ENCODE results near the gene MBOAT7.
"Not testable (repeated sequence)": the region's sequence is repeated elsewhere in the genome, so short reads cannot be mapped to it uniquely, and the experiment has no call there.

Gene MBOAT7

DNA sequence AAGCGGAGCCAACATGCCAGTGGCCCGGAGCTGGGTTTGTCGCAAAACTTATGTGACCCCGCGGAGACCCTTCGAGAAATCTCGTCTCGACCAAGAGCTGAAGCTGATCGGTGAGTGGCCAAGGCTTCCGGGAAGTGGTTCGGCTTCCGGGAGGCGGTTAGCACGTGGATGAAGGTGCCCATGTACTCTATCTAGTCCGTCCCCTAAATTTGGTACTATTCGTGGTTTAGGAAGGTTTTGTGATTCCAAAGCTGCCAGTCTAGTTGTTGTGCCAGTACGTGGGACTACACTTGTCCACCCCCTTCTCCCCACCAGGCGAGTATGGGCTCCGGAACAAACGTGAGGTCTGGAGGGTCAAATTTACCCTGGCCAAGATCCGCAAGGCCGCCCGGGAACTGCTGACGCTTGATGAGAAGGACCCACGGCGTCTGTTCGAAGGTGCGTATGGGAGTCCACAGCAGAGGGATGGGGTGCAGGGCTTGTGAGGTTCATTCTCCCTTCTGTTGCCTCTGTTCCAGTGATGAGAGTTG lies 11.9 kb upstream of the MBOAT7 start:
- no peak for TF ChIP-seq CTCF (IDR thresholded peaks at IDR 0.05; ENCODE audit: control extremely low read depth, extremely low read depth, low read depth, missing control alignments)
- no peak for DNase-seq (ENCODE audit: extremely low spot score)
- ChIA-PET POLR2A (interaction anchor here (0.9 to 3.8 kb wide), 4 partner anchors 10 to 64 kb away, joined by 3 to 102 read pairs (median 14); partner anchors contain the start of genes CNOT3, MBOAT7 and TSEN34), CTCF (interaction anchor here (3.0 kb wide), 1 partner anchor 31 kb away, joined by 7 read pairs; no protein-coding TSS in a partner anchor)

- ChIA-PET POLR2A (no interaction called here), CTCF (interaction anchor here (1.5 to 1.8 kb wide), 3 partner anchors 10 to 30 kb away, joined by 3 to 6 read pairs (median 4); partner anchors contain the start of gene MBOAT7)
- TF ChIP-seq CTCF (IDR thresholded peaks at IDR 0.05; ENCODE audit: control extremely low read depth, extremely low read depth, low read depth, missing control alignments) = no peak
- no peak for DNase-seq (ENCODE audit: extremely low spot score)
These were observed 10.0 kb upstream of the MBOAT7 start for GRCh38 chr19:54199401-54199800.

DNA sequence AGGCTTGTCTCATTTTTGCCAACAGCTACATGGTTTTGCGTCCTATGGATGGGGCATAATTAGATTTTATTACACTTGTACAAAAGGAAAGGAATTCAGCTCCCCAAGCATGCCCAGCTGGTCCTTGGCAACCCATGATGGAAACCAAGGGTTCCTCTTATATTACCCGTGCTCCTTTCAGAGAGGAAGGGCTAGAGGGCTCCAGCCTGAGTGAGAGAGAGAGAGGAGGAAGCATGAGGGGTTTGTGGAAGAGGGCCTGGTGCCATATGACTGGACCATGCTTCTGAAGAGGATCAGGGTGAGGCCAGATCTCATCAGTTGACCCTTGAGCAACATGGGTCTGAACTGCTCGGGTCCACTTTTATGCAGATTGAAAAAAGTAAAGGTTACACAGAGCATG lies 7.7 kb upstream of the MBOAT7 start:
- POLR2A ChIA-PET = no interaction called here

GRCh38 chr19:54196536-54196935 lies 7.2 kb upstream of the MBOAT7 start:
- DNase-seq (ENCODE audit: extremely low spot score) = no peak
- no peak for TF ChIP-seq CTCF (IDR thresholded peaks at IDR 0.05; ENCODE audit: control extremely low read depth, extremely low read depth, low read depth, missing control alignments)
- POLR2A ChIA-PET = no interaction called here
- CTCF ChIA-PET = interaction anchor here (1.2 kb wide), 1 partner anchor 11 kb away, joined by 3 read pairs; no protein-coding TSS in a partner anchor

More for the DNA sequence above, 7.7 kb upstream of the MBOAT7 start:
- no peak for DNase-seq (ENCODE audit: extremely low spot score)
- TF ChIP-seq CTCF (IDR thresholded peaks at IDR 0.05; ENCODE audit: control extremely low read depth, extremely low read depth, low read depth, missing control alignments) = no peak
- CTCF ChIA-PET = interaction anchor here (1.2 kb wide), 1 partner anchor 11 kb away, joined by 3 read pairs; no protein-coding TSS in a partner anchor

GRCh38 chr19:54194463-54194862 lies 5.1 kb upstream of the MBOAT7 start:
- POLR2A ChIA-PET; CTCF ChIA-PET; DNase-seq (ENCODE audit: extremely low spot score): not testable (repeated sequence)

DNA sequence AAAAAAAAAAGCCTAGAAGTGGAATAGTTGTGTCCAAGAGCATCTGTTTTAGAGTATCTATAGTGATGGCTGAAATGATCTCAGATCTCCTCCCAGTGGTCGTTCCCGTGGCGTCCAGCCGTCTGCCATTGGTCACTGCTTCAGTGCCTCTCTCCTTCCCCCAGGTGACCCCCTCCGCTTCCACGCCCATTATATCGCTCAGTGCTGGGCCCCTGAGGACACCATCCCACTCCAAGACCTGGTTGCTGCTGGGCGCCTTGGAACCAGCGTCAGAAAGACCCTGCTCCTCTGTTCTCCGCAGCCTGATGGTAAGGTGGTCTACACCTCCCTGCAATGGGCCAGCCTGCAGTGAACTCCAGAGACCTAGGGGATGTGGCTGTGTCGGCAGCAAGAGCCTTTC lies 3.6 kb upstream of the MBOAT7 start:
- DNase-seq (ENCODE audit: extremely low spot score) = no peak
- POLR2A ChIA-PET = interaction anchor here (2.7 to 4.4 kb wide), 2 partner anchors 9 to 15 kb away, joined by 11 to 102 read pairs; partner anchors contain the start of gene RPS9
- CTCF ChIA-PET = no interaction called here
- TF ChIP-seq CTCF (IDR thresholded peaks at IDR 0.05; ENCODE audit: control extremely low read depth, extremely low read depth, low read depth, missing control alignments) = no peak

- CTCF ChIA-PET = interaction anchor here (0.9 to 5.2 kb wide), 2 partner anchors 13 to 25 kb away, joined by 3 to 22 read pairs; no protein-coding TSS in a partner anchor
- POLR2A ChIA-PET = interaction anchor here (1.7 to 4.4 kb wide), 3 partner anchors 10 to 16 kb away, joined by 11 to 102 read pairs (median 14); partner anchors contain the start of gene RPS9
- no peak for DNase-seq (ENCODE audit: extremely low spot score)
- TF ChIP-seq CTCF (IDR thresholded peaks at IDR 0.05; ENCODE audit: control extremely low read depth, extremely low read depth, low read depth, missing control alignments) = no peak
These were observed 2.6 kb upstream of the MBOAT7 start for GRCh38 chr19:54191811-54192453.

Data from GM10248 (cell line).